AG09309 (cell line): ENCODE results near the gene NFKB2.

Experiments
- DNase-seq: peaks from one replicate; pipeline ENCODE4 v3.0.0-alpha.2; 2010; ENCODE audit warnings: low read depth
- H3K4me3 ChIP-seq: 2 replicates; pipeline ENCODE4 v1.5.1; 2011; ENCODE audit warnings: mild to moderate bottlenecking, low read depth, low read length, moderate library complexity; ENCODE audit not compliant: control insufficient read depth
- CTCF ChIP-seq: IDR thresholded peaks from 2 replicates; pipeline ENCODE4 v1.5.1; 2011; ENCODE audit warnings: mild to moderate bottlenecking, low read depth, low read length, inconsistent platforms; ENCODE audit not compliant: insufficient read depth, control insufficient read depth; ENCODE audit errors: missing control alignments

The NFKB2 gene

GRCh38 chr10:102399217-102400021 lies 3.9 kb downstream of the NFKB2 start:
- peak; percentile 82 for TF ChIP-seq CTCF
- H3K4me3 ChIP-seq, result peak overlapping the region; percentile 37
- DNase-seq, result peak; percentile 41

DNA sequence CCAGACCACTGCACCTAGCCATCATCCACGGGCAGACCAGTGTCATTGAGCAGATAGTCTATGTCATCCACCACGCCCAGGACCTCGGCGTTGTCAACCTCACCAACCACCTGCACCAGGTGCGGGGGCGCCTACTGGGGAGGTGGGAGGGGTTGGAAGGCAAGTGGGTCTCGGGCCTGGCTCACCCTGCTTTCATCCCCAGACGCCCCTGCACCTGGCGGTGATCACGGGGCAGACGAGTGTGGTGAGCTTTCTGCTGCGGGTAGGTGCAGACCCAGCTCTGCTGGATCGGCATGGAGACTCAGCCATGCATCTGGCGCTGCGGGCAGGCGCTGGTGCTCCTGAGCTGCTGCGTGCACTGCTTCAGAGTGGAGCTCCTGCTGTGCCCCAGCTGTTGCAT lies 4.6 kb downstream of the NFKB2 start:
- TF ChIP-seq CTCF, result no peak
- no peak for DNase-seq
- H3K4me3 ChIP-seq, result no peak overlapping the region

- no peak overlapping the region for H3K4me3 ChIP-seq
- DNase-seq, result no peak
- no peak for TF ChIP-seq CTCF
Observed at GRCh38 chr10:102400598-102401341, 5.3 kb downstream of the NFKB2 start.

DNA sequence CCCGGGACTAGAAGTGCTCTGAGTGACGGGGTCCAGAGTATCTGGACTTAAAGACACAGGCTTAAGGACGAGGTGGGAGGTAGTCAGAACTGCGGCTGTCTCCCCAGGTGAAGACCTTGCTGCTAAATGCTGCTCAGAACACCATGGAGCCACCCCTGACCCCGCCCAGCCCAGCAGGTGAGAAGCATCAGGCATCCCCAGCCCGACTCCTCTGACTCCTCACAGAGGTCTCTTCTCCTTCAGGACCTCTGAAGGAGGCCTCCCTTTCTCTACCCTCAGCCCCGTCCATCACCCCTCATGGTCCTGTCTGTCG lies 5.8 kb downstream of the NFKB2 start:
- H3K4me3 ChIP-seq, result no peak overlapping the region
- no peak for TF ChIP-seq CTCF
- no peak for DNase-seq

- H3K4me3 ChIP-seq, result no peak overlapping the region
- TF ChIP-seq CTCF, result no peak
- no peak for DNase-seq
Observed at GRCh38 chr10:102401735-102402511, 6.4 kb downstream of the NFKB2 start.

GRCh38 chr10:102402512-102402896 lies 7.0 kb downstream of the NFKB2 start:
- no peak overlapping the region for H3K4me3 ChIP-seq
- DNase-seq, result no peak
- no peak for TF ChIP-seq CTCF
